ENCODE results near the gene ZSCAN2. TPM values are rescaled to one million over a fixed set of nuclear protein-coding genes. Genes with fewer than 3 reads are reported as not detected.

Gene ZSCAN2
- total and polyA plus RNA-seq, 10 of the 15 experiments (the other 5 are each of a cell fraction or from before 2014, with no cell fraction given), result 2.7 to 13.2 (median 8.6) TPM

- Histone ChIP-seq H3K9me3 (replicated peaks; ENCODE audit: control insufficient read depth, insufficient read depth, low read length) (no peaks in the 10 kb centered on the region), H3K27me3 (replicated peaks in 1 of 2; ENCODE audit: control insufficient read depth in 2 of 2, insufficient read depth in 2 of 2, low read length in 1 of 2) (no peaks in the 10 kb centered on the region), H3K79me2 (ENCODE audit: control insufficient read depth, insufficient read depth, low read length) (no peaks in the 10 kb centered on the region), H3K9ac (ENCODE audit: control insufficient read depth, insufficient read depth, low read length) (no peak overlapping the region), H3K36me3 (ENCODE audit: control insufficient read depth in 2 of 2, insufficient read depth in 2 of 2, low read length in 1 of 2) (no peaks in the 10 kb centered on the region), H3K27ac (ENCODE audit: control insufficient read depth, insufficient read depth) (no peak overlapping the region), H3K4me3 (no peak overlapping the region), H3K4me1 (ENCODE audit: control insufficient read depth, insufficient read depth, low read length) (no peaks in the 10 kb centered on the region), H2AFZ (ENCODE audit: control insufficient read depth, low read depth, low read length) (no peak overlapping the region), H3K4me2 (ENCODE audit: control insufficient read depth, insufficient read depth) (no peak overlapping the region), H4K20me1 (ENCODE audit: control insufficient read depth, insufficient read depth) (no peaks in the 10 kb centered on the region)
- POLR2A ChIA-PET, result no interaction called here
- RAD21 ChIA-PET (ENCODE audit: unreplicated experiment), result no interaction called here
- CTCF ChIA-PET, result no interaction called here
- TF ChIP-seq RCOR1 (conservative IDR thresholded peaks at IDR 0.05; ENCODE audit: low read depth, low read length) (no peak), CBX3 (IDR thresholded peaks at IDR 0.05; ENCODE audit: borderline replicate concordance, low read depth) (no peak), HCFC1 (IDR thresholded peaks at IDR 0.05; ENCODE audit: low read length) (no peak), PKNOX1 (IDR thresholded peaks at IDR 0.05) (no peak), SIN3A (IDR thresholded peaks at IDR 0.05; ENCODE audit: low read depth, low read length) (no peak), EZH2 (IDR thresholded peaks at IDR 0.05; ENCODE audit: borderline replicate concordance, control insufficient read depth, low read depth, low read length) (no peak), NFYA (IDR thresholded peaks at IDR 0.05; ENCODE audit: borderline replicate concordance, low read depth, low read length) (no peak), BACH1 (IDR thresholded peaks at IDR 0.05; ENCODE audit: borderline replicate concordance) (no peak), CHD4 (IDR thresholded peaks at IDR 0.05) (no peak), CHD1 (IDR thresholded peaks at IDR 0.05; ENCODE audit: low read depth, low read length) (no peak), BCL3 (IDR thresholded peaks at IDR 0.05; ENCODE audit: borderline replicate concordance, insufficient read depth, low read depth, low read length, poor library complexity, severe bottlenecking) (no peak), JUND (IDR thresholded peaks at IDR 0.05; ENCODE audit: low read depth, low read length) (no peak), CBFB (IDR thresholded peaks at IDR 0.05; ENCODE audit: low read depth) (no peak), PML (IDR thresholded peaks at IDR 0.05; ENCODE audit: low read length) (no peak)
- TF ChIP-seq, protein P1, sequence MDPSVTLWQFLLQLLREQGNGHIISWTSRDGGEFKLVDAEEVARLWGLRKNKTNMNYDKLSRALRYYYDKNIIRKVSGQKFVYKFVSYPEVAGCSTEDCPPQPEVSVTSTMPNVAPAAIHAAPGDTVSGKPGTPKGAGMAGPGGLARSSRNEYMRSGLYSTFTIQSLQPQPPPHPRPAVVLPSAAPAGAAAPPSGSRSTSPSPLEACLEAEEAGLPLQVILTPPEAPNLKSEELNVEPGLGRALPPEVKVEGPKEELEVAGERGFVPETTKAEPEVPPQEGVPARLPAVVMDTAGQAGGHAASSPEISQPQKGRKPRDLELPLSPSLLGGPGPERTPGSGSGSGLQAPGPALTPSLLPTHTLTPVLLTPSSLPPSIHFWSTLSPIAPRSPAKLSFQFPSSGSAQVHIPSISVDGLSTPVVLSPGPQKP (IDR thresholded peaks at IDR 0.05; ENCODE audit: low read depth, low read length), result no peak
- TF ChIP-seq, protein P2, sequence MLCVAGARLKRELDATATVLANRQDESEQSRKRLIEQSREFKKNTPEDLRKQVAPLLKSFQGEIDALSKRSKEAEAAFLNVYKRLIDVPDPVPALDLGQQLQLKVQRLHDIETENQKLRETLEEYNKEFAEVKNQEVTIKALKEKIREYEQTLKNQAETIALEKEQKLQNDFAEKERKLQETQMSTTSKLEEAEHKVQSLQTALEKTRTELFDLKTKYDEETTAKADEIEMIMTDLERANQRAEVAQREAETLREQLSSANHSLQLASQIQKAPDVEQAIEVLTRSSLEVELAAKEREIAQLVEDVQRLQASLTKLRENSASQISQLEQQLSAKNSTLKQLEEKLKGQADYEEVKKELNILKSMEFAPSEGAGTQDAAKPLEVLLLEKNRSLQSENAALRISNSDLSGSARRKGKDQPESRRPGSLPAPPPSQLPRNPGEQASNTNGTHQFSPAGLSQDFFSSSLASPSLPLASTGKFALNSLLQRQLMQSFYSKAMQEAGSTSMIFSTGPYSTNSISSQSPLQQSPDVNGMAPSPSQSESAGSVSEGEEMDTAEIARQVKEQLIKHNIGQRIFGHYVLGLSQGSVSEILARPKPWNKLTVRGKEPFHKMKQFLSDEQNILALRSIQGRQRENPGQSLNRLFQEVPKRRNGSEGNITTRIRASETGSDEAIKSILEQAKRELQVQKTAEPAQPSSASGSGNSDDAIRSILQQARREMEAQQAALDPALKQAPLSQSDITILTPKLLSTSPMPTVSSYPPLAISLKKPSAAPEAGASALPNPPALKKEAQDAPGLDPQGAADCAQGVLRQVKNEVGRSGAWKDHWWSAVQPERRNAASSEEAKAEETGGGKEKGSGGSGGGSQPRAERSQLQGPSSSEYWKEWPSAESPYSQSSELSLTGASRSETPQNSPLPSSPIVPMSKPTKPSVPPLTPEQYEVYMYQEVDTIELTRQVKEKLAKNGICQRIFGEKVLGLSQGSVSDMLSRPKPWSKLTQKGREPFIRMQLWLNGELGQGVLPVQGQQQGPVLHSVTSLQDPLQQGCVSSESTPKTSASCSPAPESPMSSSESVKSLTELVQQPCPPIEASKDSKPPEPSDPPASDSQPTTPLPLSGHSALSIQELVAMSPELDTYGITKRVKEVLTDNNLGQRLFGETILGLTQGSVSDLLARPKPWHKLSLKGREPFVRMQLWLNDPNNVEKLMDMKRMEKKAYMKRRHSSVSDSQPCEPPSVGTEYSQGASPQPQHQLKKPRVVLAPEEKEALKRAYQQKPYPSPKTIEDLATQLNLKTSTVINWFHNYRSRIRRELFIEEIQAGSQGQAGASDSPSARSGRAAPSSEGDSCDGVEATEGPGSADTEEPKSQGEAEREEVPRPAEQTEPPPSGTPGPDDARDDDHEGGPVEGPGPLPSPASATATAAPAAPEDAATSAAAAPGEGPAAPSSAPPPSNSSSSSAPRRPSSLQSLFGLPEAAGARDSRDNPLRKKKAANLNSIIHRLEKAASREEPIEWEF (IDR thresholded peaks at IDR 0.05; ENCODE audit: insufficient replicate concordance, low read depth, low read length), result no peak
- intact Hi-C loops (cut with micrococcal nuclease; ENCODE audit: unreplicated experiment) (no loop called here), in situ Hi-C loops (cut with MboI) (no loop called here)
- ATAC-seq (no peak), FAIRE-seq (no peak), DNase-seq (ENCODE audit: low read depth, low spot score) (no peak)
- SMC1A ChIA-PET (ENCODE audit: uncharacterized antibody, unreplicated experiment), result no interaction called here
- 0% methylated on average over 1 of the region's 1 CpG for WGBS (ENCODE audit: insufficient coverage, insufficient replicate concordance, low lambda C conversion rate, missing lambda C conversion rate)
- BruUV-seq (replicated peaks), result no TSS peak
Observed at GRCh38 chr15:84552896-84553295, 47.9 kb upstream of the ZSCAN2 start.

Measured in GM12878 (cell line).